ENCODE measurements around the gene FRK.

Gene FRK

DNA sequence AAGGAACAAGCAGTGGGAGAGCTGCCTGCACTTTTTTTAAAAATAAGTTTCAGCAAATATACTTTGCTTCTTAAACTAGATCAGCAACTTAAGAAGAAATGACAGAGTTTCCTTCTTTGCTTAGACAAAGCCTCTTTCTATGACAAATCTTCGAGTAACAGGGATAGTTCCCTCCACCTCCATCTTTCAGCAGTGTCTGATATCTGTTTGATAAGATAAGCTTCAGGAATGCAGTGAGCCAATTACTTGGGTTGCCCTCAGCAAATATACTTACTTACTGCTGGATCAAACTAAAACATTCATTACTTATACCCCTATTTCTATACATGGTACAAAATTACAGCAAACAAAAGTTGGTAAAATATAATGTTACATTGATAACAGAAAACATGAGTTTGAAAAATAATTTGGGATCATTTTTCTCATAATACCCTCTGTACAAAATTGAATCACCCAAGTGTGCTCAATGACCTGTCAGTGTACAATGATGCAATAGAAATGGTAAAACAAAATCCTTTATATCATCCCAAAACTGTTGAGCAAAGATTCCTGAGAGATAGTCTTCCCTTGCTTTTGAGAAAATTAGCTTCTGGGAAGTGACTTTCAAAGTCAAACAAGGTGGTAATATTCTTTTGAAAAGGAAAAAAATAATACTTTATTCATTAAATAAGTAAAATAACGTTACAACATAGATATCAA lies 24.5 kb downstream of the FRK start:
- no peak for DNase-seq (ENCODE audit: low read depth in 2 of 2)

DNA sequence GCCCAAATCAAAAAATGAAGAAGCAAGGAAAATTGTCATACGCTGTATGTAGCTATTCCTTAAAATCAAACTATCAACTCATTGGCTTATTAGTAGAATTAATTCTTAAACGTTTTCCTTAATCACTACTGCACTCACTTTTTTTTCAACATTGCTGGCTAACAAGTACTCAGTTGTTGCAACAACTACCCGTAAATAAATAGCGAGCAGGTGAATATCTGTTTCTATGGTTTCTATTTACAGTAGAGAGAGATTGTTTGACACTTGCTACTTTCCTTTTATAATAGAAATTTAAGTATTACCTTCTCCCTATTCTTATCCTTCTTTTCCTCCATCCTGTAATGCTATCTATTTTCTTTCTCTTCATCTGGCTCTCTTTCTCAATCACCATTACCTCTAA lies 25.1 kb downstream of the FRK start:
- DNase-seq (ENCODE audit: low read depth in 2 of 2) = no peak

DNA sequence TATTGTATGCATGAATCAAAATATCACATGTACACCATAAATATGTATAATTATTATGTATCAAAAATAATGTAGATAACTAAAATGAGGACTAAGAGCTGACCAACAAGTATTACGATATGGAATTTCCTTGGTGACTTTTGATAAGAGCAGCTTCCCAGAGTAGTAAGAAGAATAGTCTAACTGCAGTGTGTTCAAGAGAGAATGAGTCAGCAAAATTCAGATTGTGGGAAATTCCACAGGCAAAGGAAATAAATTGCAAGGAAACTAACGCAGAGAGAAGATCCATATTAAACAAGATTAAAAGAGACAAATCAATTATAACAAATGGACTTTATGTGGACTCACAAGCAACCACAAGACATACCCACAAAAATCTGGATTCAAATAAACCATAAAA lies 26.4 kb downstream of the FRK start:
- no peak for DNase-seq (ENCODE audit: low read depth in 2 of 2)

DNA sequence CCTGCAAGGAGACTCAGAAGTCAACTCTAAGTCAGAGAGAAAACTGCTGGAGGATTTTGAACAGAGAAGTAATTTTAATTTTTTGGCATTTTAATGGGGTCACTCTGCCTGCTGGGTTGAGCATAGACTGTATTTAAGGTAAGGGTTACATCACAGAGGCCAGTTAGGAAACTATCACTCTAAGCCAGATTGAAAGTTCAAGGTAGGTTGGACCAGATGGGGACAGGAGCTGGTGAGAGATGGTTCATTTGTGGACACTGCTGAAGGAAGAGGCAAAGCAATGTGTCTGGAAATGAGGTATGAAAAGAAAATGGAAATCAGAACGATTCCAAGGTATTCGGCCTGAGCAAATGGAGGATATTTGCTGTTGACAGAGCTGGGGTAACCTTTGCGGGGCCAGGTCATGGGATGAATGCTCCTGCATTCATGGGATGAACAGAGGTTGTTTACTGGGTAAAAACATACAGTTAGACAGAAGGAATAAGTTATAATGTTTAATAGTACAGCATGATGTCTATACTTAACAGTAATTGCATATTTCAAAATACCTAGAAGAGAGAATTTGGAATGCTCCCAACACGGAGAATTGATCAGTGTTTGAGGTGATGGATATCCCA lies 26.9 kb downstream of the FRK start:
- DNase-seq (ENCODE audit: low read depth in 2 of 2) = no peak

DNA sequence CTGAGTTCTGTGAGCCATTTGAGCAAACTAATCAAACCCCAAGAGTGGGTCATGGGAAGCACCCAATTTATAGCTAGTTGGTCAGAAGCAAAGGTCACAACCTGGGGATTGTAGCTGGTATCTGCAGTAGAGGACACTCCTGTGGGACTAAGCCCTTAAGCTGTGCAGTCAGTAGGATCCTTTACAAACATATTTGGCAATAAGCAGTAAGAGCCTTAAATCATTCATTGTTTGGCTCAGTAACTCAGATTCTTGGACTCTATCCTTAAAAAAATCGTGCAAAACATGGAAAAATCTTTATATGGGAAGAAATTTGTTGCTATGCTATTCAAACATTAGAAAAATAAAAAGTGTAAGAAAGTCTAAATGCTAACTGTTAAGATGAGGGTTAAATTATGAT lies 29.9 kb downstream of the FRK start:
- no peak for DNase-seq (ENCODE audit: low read depth in 2 of 2)

DNA sequence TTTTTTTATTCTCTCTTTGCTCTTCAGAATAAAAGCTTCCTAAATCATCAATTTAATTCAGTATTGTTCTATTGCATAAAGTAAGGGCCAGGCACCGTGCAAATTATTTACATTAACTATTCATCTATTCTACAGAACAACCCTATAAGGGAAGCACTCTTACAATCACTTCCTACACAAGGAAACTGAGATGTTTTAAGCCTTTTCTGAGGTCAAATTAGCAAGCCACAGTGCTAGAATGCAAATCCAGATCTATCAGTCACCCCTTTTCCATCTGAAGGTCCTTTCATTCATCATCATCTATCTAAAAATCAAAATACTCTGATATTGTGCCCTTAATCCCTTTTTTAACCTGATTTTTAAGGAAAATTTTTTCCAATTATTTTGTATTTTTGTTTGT lies 31.2 kb downstream of the FRK start:
- no peak for DNase-seq (ENCODE audit: low read depth in 2 of 2)

DNA sequence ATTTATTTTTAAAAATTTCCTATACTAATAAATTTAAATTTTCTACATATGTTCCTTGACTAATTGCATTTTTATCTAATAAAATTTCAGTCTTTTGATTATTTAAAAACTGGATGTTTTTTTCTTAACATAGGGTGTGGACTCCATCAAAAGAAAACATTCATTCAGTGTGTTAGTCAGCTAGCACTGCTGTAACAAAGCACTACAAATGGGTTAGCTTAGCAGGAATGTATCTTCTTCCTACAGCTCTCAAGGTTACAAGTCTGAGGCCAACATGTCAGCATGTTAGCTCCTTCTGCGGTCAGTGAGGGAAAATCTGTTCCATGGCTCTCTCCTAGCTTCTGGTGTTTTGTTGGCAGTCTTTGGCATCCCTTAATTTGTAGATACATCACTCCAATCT lies 32.5 kb downstream of the FRK start:
- no peak for DNase-seq (ENCODE audit: low read depth in 2 of 2)

DNA sequence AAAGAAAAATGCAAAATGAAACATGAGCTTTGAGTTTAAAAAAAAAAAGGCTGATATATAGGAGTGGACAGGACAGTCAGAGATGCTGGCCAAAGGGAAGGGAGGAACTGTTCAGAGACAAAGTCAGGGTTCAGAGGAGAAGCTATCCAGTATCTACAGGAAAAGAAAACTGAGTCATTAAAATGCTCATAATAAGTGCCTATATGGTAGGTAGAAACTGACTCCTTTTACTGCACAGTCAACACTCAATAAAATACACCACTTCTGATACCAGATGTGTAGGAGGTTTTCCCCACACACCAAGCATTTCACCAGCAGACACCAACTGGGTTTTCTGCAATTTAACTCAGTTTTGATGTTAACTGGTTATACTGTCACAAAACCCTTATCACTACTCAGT lies 32.9 kb downstream of the FRK start:
- no peak for DNase-seq (ENCODE audit: low read depth in 2 of 2)

DNA sequence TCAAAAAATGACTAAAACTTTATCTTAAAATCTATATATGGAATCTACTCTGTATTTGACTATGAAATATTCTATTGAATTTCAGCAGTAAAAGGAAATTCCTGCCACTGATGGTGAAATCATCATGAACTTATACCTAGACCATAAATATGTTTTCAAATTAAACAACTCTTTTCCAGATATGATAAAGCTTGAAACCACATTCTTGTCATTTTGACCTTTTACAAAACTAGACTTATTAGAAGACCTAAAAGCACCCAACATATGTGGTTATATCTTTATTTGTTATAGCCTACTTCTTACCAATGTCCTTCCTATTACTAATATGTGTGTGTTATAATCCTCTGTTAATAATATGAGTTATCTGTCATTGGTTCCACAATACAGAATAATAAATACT lies 35.3 kb downstream of the FRK start:
- no peak for DNase-seq (ENCODE audit: low read depth in 2 of 2)

DNA sequence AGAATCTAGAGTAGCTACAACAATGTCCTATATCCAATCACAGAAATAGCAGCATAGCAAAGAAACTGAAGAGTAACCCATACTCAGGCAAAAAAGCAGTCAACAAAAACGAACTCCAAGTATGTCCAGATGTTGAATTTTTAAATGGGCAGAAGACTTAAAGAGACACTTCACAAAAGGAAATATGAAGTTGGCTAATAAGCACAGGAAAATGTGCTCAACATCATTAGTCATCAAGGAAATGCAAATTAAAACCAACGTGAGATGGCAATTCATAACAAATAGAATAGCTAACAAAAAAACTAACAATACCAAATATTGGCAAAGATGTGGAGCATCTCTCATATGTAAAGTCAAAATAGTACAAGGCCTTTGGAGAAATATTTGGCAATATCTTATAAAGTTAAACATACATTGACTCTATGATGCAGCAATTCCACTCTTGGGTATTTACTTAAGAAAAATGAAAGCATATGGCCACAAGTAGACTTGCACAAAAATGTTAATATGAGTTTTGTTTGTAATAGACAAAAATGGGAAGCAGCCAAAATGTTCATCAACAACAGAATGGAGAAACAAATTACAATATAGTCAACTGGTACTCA lies 37.7 kb downstream of the FRK start:
- no peak for DNase-seq (ENCODE audit: low read depth in 2 of 2)

DNA sequence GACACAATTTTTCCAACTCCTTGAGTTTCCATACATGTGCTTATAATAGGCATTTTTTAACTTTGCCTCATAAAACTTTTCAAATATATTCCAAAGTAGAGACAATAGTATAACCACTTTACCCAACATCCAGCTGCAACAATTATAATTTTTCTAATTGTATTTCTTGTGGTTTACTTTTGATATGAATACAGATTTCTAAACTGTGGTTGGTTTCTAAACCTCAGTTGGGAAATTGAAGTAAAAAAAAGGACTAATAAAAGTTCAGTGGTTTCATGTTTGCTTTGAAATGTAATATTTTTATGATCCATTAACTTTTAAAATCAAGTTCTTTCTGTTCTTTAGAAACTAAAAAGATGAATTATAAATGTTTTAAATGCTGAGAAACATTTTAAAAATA lies 40.0 kb downstream of the FRK start:
- DNase-seq (ENCODE audit: low read depth in 2 of 2) = no peak

DNA sequence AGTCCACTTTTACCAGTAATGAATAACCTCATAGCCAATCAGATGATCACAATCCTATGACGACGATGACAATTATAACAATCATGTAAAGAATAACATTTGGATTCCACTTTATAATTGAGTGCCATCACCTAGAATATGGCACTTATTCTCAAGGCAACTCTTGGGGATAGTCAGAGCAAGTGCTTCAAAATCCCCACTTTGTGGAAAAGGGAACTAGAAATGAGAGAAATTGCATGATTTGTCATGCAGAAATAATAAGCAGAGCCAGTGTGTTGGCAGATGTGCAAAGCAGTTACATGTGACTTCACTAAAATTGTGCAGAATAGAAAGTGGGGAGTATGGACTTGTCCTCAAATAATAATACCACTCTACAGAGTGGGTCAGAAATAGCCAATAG lies 41.3 kb downstream of the FRK start:
- DNase-seq (ENCODE audit: low read depth in 2 of 2) = no peak

DNA sequence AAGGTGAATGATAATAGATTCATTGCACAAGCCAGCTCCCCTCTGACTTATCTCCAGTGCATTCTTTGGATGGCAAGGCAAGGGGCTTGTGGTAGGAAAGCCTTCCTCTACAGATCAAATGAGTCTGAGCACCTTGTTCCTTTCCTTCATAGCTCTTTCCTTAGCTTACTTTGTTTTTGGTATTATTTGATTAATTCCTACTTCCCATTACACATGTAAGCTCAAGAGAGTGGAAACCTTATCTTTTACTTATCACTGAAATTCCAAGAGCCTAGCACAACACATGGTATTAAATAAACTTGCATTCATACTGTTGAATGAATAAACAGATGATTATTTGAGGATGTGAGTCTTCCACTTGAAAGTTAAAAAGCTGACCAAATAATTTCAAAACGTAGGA lies 41.7 kb downstream of the FRK start:
- DNase-seq (ENCODE audit: low read depth in 2 of 2) = no peak

DNA sequence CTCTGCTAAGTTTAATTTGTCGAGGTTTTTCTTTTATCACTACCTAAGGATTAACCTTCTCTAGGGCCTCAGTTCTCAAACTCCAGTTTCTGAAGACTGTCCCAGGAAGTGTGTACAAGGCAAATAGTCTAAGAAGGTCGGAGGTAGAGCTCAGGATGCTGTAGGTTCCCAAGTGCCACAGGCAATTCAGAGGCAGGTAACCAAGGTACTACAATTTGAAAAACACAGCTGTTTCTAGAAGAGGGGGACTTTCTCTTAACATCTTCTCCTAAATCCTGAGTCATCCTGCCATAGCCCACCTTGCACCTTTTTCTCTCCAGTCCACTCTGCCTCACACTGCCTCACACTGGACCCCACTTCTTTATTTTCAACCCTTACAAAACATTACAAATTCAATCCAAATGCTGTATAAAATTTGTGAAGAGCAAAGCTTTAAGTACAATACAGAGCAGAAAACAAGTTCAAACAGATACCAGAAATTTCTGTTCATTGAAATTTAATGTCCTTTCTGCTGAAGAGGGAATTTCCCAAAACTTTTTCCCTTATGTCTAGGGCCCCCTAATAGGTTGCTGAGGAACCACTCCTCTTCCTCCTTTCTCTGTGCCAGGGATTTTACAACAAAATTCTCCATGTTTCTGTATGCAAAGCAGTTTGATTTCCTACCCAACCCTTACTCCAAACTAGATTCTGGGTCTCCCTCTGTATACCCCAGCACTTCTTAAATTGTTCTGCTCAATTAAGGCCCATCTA lies 43.0 kb downstream of the FRK start:
- no peak for DNase-seq (ENCODE audit: low read depth in 2 of 2)

DNA sequence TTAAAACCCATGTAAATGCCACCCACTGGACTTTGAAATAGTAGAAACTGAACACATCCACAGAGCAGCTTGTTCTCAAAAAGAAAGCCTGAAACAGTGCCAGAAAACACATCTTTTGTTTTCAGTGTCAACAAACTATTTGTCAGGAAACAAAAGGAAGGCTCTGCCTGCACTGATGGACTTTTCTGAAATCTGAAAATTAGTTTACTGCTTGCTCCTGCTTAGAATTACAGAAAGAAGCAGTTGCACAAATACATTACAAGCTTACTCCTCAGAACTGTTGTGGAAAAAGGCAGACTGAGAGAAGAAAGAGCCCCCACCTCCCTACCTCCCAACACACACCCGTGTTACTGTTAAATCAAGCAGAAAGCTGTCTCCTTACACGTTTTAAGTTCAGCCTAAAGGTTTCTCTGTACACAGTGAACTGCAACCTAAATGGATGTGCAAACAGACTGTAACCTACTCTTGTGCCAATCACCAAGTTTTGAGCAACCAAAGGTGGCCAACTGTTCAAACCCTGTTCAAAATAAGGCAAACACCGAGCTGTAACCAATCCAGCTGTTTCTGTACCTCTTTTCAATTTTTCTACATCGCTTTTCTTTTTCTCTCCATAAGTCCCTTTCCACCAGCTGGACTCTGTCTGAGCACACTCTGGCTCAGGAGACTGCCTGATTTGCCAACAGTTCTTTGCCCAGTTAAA lies 43.7 kb downstream of the FRK start:
- DNase-seq (ENCODE audit: low read depth in 2 of 2) = no peak

DNA sequence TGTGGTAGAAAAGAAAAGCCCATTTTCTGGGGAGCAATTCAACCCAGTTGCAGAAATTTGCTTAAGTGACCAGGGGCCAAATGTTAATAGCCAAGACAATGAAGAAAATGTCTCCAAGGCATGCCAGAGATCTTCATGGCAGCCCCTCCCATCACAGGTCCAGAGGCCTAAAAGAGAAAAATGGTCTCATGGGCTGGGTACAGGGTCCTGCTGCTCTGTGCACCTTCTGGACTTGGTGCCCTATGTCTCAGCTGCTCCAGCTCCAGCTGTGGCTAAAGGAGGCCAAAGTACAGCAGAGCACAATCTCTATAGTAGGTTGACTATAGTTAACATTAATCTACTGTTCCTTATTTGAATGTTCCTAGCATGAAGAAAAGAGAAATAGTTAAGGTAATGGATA lies 44.7 kb downstream of the FRK start:
- no peak for DNase-seq (ENCODE audit: low read depth in 2 of 2)

DNA sequence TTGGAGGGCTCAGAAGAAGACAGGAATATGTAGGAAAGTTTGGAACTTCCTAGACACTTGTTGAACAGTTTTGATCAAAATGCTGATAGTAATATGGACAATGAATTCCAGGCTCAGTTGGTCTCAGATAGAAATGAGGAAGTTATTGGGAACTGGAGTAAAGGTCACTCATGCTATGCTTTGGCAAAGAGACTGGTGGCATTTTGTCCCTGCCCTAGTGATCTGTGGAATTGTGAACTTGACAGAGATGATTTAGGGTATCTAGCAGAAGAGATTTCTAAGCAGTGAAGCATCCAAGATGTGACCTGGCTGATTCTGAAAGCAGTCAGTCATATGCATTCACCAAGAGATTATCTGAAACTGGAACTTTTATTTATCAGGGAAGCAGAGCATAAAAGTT lies 45.1 kb downstream of the FRK start:
- DNase-seq (ENCODE audit: low read depth in 2 of 2) = no peak

DNA sequence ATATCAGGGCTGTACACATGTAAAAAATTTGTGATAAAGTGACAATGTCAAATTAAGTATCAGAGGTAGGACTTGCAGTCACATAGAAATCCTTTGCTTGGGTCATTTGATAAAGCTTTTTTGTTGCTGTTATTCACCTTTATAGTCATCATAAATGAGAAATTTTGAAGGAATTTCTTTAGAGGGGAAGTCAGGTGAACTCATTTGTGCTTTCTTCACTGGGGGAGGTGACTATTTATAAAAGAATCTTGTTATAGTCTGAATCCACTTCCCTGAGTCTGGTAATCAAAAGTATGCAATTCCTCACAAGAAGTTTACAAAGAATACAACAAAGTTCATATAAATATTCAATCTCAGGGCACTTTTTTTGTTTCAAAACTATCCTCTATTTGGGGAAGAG lies 47.7 kb downstream of the FRK start:
- DNase-seq (ENCODE audit: low read depth in 2 of 2) = no peak

DNA sequence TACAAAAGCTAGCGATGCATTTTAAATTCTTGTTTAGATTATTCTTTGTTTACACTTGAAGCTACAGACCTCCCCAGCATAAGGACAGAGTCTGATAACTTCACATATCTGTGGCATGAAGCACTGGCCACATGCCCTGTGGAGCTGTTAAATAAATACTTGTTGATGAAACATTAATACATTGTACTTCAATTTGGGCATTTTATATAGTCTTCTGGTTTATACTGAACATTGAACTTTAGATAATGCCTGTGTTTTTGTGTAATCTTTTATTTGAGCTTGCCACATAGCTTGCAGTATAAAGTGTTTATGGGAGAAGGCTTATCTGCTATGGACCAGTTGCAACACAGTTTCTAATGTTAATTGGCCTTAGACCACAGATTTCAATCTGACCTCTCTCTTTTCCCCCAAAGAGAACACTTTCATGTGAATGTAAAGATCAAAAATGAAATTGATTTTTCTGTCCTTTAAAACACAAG lies 48.2 kb downstream of the FRK start:
- DNase-seq (ENCODE audit: low read depth in 2 of 2) = no peak

DNA sequence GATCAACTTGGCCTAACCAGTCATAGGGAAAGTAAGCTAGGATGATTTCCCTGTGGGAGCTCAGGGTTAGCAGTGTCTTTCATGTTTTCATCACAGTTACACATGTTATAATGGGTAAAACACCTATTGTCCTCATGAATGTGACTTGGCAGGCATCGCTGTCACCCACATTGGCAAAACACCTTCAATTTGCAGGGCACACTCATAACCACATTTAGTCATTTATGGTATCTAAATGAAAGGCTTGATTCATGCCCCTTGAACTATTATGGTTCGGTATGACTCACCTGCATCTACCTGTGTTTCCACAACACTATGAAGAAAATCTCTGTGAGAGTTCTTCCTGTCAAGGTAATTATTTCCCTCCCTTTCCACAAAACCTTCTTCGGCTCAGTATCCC lies 49.2 kb downstream of the FRK start:
- no peak for DNase-seq (ENCODE audit: low read depth in 2 of 2)

DNA sequence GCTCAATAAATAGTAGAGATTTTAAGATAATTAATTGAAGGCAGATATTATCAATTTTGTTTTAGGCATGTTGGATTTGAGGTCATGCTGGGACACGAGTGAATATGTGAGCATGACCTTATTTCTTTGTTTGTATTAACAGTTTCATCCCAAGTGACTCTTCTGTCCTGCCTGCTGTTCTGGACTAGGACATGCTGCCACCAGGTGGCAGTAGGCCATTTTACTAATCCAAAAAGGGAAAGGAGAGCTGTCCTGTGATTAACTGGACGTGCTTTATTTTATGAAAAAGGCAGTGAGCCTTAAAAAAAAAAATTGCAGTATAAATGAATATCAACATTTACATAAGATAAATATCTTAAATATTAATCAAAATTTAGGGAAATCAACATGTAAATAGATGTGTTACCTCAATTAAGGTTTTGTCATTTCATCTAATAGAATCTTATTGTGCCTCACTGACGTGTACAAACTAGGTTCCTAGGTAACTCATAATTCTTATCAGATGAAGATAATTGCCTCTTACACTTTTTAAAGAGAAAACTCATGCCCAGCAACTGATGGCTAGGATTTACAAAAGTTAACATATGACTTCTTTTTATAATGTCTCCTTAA lies 49.8 kb downstream of the FRK start:
- no peak for DNase-seq (ENCODE audit: low read depth in 2 of 2)

DNA sequence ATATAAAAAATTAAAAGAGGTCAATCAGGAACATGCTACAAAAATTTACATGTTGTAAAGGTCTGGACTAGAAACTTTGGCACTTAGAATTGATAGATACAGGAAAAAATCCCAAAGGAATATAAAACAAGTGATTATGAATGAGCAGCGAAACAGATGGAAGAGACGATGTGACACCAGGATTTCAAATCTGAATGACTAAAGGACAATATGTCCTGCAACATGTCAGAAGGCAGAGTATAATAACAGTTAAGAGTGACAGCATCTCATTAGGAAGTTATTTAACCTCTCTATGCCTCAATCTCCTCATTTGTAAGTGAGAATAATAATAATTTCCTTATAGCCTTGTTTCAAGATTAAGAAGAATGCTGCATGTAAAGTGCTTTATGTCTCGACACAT lies 50.3 kb downstream of the FRK start:
- no peak for DNase-seq (ENCODE audit: low read depth in 2 of 2)

Data from activated CD8-positive, alpha-beta memory T cell treated with anti-CD3 and anti-CD28 coated beads for 4 hours (primary cell).